ENCODE data around the gene CRTC3.

The CRTC3 gene

DNA sequence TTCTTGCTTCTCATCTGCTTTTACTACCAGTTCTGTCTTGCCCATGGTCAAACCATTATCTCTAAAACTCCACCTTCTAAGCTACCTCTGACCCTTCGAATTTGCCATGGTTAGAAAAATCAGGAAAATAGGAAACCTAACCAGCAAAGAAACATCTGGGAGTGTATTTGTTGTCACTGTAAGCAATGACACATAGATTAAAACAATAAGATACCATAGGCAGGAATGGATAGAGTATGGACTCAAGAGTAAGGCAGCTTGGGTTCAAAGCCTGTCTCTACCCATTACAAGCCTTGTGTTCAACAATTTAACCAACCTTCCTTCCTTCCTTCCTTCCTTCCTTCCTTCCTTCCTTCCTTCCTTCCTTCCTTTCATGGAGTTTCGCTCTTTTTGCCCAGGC is 34.9 kb downstream of the CRTC3 start:
- DNase-seq, result no peak

DNA sequence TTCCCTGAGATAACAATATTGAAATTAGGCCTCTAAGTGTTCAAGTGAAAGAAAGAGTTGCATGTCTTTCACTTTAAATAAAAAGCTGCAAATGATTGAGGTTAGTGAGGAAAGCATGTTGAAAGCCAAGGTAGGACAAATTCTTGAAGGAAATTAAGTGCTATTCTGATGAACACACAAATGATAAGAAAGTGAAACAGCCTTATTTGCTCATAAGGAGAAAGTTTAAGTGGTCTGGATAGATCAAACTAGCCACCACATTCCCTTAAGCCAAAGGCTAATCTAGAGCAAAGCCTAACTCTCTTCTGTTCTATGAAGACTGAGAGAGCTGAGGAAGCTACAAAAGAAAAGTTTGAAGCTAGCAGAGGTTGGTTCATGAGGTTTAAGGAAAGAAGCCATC is 36.1 kb downstream of the CRTC3 start:
- peak; percentile 69 for DNase-seq

DNA sequence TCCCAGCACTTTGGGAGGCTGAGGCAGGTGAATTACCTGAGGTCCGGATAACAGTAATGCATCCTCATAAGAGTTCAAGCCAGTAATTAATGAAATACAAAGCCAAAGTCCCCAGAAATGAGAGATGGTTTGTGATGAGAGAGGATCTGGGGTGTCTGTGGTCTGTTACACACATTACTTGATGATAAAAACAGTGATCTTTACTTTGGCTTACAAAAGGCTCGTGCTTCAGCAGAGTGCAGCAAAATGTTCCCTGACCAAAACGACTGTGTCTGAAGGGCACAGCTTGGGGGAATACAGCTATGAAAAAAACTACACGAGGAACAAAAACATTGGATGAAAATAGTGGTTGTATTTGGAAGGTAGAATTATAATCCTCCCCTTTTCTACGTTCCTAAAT is 40.9 kb downstream of the CRTC3 start:
- DNase-seq, result no peak

DNA sequence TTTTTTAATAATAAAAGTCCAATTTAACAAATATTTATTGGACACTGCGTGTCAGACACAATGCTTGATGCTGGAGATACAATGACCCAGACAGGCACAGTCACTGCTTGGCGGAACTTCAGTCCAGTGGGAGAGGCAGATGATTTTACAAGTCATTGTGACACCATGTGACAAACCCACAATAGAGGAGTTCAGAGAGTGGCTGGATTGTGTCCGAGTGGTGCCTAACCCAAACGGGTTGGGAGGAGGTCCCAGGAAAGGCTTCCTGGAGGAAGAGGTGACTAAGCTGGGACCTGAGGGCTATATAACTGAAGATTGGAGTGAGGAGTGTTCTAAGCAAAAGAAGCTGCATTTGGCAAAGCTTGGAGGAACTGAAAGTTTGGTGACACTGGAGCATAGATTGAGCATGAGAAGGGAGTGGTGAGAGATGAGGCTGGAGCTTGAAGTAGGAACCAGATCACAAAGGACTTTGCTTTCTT is 41.4 kb downstream of the CRTC3 start:
- DNase-seq, result peak; percentile 95

DNA sequence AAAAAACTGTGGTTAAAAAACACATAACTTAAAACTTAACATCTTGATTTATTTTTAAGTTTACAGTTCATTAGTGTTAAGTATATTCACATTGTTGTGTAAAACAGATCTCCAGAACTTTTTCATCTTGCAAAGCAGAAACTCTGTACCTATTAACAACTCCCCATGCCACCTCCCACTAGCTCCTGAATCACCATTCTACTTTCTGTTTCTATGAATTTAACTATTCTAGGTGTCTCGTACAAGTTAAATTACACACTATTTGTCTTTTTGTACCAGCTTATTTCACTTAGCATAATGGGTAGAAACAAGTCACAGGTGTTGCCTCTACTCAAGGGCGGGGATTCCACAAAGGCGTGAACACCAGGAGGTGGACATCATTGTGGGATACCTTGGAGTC is 43.2 kb downstream of the CRTC3 start:
- no peak for DNase-seq

DNA sequence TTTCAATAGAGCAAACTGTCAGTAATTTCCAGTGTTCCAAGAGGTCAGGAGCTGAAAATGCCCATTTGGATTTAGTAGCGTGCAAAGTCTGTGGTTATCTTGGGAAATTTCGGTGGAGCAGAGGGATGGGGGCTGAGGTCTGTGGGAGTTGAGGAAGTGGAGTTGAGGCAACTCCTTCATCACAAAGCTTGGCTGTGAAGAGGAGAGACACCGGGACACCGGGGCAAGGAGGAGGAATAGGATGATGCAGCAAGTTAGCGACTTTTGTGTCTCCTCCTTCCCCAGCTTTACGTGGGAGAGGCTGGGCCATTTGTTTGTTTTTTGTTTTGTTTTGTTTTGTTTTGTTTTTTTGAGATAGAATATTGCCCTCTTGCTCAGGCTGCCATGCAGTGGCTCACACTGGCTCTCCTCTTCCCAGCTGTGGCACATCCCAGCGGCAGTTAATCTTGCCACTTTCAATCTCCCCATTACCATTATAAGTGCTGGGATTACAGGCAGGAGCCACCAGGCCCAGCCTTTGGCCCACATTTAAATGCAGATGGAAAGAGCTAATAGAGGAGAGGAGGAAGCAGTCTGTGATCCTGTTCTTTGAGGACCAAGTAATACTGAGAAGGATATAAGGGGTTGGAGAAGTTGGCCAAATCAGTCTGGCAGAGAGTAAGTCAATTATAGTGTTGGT is 47.1 kb downstream of the CRTC3 start:
- DNase-seq, result peak; percentile 31

DNA sequence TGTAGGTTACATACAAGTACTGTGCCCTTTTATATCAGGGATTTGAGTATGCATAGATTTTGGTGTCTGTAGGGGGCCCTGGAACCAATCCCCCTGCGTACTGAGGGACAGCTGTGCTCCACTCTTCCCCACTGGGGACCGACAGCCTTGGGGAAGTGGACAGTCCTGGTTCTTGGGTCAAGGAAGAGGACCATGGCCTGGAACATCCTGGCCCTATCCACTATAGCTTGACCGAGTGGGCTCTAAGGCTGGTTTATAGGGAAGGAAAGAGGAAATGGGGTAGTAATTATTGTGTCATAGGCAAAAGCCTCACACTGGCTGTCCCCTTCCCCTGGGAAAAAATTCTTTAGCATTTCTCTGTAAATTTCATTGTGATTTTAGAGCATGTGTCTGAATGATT is 49.5 kb downstream of the CRTC3 start:
- peak; percentile 27 for DNase-seq

DNA sequence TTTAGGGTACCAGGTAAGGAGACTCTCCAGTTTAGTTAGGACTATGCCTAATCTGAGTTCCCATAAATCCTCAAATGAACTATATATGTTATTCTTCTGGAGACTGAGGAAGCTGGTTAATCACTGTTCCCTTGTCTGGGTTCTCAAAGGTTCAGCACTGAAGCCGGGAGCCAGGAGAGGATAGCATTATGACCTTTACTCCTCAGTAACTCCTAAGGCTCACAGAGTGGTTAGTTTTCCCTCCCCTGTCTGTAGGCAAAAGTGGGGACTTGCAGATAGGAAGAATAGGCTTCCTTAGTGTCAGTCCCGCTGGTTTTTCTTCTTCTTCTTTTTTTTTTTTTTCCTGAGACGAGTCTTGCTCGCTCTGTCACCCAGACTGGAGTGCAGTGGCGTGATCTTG is 50.4 kb downstream of the CRTC3 start:
- no peak for DNase-seq

DNA sequence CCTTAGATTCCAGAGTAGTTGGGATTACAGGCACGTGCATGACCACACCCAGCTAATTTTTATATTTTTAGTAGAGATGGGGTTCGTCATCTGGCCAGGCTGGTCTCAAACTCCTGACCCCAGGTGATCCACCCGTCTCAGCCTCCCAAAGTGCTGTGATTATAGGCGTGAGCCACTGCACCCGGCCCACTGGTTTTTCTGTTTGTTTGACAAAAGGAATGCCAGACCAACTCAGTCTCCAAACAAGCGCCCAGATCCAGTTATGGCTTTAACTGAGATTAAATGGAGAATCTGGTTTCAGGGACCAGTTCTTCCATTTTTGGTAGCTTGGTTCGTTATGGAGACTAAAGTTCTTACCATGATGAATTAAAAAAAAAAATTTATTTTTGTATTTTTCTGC is 50.8 kb downstream of the CRTC3 start:
- DNase-seq, result no peak

DNA sequence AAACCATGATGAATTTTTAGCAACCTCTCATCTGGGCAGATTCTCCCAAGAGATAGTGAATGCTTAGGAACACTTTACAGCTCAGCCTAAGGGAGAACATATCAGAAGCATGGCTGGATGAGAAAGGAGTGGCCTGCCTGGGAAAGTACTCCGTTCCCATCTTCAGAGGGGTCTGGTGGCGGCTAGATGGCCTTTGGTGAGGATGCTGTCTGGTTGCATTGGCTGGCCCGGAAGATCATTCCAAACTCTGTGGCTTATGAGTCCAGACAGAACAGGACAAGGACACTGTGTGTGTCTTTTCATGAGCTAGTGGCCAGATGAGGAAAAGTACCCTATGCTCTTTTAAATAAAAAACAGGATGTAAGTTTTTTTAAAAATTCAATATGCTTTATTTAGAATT is 51.2 kb downstream of the CRTC3 start:
- no peak for DNase-seq

DNA sequence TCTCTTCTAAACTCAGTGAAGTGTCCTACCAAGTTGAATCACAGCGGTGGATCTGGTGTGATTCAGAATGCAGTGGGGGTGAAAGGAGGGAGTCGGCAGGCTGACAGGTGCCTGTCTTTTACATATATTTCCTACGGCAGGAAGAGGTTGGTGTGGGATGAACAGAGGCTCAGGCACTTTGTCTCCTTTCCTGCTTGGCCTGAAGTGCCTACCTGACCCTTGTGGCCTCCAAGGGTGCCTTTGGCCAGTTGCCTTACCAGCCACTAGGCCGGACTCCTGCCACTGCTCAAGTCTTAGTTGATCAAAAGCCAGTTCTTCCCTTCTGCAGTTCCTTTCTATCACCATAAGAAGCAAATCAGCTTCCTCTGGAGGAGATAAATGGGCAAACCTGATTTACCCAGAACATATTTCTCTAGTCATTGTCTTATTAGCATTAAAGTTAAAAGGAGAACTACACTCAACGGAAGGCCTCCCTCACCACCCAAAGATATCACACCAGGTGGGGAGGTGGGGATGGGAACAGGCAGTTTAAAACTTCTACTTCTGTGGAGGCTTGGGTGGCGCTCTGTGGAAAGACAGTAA is 52.1 kb downstream of the CRTC3 start:
- DNase-seq, result no peak

DNA sequence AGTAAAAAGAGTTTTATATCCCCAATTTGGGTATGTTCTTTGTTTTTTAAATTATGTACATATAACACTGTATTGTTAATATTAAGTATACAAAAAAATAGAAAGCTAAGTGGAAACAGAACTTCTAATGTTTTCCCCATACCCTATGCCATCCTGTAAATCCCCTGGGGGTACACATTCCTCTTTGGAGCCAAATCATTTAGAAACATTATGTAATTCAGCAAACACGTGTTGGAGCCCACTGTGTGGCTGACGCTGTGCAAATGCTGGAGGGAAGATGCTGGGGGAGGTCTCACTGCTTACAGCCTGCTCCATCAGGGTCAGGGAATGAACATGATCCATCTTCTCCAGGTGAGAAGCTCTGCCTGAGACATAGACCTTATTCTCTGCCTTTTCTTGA is 52.8 kb downstream of the CRTC3 start:
- no peak for DNase-seq

DNA sequence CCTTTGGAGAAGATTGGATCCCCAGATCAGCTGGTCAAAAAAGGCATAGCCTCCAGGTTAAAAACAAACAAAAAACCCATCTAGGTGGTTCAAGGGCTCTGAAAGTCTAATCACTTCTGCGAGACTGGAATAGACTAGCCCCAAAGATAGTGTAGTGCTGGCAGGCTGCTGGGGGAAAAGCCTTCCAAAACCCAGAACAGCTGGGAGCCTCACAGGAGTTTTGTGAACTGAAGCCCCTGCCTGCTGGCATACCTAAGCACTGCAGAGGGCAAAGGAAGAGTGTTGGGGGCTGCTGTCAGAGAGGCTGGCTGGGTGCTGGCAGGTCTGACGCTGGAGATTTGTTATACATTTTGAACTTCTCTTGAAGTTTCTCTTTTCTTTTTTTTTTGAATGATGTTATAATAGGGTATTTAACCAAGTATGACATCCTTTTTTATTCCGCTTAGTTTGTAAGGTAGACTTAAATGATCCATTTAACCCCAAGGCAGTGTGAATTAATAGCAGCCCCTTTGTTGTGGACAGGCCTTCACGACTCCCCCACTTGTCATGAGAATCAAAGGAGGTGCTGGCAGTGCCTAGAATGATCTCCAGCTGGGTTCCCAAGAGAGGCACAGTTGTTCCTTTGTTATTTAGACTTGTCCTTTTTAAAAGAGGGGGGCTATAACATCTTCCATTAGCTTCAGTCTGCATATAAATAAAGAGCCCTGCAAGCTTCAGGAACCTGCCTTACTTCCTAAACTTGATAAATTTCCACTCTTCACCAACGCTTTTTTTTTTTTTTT is 53.9 kb downstream of the CRTC3 start:
- DNase-seq, result no peak

DNA sequence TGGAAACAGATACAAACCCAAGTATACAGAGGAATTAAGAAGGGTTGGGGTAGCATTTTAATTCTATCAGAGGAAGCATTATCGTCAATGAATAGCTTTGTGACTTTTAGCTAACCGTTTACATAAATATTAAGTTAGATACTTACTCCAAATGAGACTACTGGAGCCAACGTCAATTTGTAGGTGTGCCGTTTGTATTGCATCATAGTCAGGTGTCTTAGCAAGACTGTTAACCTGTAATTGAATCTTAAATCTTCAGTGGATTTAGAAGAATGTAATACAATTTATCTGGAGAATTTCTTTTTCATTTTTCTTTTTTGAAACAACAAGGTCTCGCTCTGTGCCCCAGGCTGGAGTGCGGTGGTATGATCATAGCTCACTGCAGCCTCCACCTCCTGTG is 55.1 kb downstream of the CRTC3 start:
- DNase-seq, result no peak

DNA sequence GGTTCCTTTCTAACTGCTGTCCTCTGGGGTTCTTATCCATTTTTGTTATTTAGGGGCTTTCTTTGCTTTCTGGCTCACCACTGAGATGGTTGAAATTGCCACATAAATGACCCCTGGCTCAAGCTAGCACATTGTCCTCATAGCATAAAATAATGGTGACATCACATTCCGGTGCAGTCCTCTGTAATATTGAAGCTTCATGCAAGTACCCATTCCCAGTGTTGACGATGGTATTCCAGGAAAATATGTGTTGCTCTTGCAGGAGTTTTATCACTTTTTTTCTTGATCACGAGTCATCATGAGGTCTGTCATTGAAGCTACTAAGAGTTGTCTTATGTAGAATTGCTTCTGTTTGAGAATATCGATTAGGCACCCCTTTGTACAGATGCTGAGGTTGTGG is 56.1 kb downstream of the CRTC3 start:
- no peak for DNase-seq

DNA sequence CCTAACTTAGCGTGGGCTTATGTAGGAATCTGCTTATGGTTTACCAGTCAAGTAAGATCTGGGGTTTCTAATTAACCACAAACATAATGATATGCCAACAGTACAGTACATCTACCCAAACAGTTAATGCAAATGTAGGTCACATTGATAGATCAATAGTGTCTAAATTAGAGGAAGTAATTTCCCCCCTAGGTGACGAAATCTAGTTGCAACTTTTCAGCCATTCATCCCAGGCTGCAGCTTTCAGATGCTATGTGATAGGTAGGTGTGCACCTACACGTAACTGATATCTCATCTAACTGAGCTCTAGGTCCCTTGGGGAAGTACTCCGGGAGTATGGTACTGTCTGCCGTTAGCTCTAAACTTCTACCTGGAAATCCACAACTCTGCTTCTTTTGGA is 57.2 kb downstream of the CRTC3 start:
- DNase-seq, result no peak

DNA sequence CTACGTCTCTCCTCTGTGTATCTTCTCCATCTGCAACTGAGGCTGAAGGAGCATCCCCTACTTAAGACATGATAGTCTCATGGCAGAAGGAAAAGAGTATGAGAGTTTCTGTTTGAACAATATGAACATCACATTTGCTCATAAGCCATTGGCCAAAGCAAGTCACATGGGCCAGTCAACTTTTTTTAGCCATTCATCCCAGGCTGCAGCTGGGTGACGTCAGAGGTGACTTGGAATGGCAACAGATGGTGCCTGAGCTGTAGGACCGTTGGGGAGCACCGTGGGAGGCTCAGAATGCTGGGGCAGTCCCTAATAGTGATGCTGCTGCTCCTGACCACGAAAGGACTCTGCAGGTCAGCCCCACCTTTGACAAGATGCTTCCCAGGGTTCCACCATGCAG is 58.7 kb downstream of the CRTC3 start:
- peak; percentile 26 for DNase-seq

DNA sequence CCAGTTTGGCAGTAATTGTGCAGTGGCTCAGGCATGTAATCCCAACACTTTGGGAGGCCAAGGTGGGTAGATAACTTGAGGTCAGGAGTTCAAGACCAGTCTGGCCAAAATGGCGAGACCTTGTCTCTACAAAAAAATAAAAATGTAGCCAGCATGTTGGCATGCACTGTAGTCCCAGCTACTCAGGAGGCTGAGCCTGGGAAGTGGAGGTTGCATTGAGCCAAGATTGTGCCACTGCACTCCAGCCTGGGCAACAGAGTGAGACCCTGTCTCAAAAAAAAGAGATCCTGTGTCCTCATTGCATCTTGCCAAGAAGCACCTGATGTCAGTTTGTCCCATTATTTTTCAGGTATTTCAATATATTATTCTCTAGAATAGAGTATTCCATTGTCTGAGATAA is 61.8 kb downstream of the CRTC3 start:
- no peak for DNase-seq

DNA sequence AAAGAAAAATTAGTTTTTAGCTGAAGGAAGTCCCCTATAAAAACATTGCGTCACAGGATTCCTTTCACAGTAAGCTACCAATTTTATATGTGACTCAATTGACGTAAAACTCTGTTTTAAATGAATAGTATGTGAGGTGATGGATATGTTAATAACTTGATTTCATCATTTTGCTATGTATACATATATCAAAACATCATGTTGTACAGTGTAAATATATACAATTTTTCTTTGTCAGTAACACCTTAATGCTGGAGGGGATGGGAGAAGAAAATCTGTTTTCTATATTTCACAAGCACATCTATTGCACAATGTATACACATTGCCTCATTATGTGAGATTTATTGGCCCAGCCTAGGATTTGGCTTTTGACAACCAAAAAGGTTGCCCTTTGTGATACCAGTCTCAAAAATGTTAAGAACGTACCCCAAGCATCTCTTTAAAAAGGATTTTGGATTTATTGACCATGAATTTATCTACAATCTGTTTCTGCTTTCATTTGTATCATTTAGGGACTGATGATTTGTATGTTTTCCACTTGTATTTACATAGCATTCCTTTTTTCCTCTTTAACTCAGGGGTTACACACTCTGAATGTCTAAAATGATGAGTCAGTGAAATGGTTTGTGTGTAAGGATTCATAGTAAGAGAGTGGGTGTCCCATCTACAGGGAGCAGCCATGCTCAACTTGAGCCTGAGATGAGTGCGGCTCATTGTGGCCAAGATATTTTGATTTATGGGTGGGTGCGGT is 62.6 kb downstream of the CRTC3 start:
- DNase-seq, result peak; percentile 55

DNA sequence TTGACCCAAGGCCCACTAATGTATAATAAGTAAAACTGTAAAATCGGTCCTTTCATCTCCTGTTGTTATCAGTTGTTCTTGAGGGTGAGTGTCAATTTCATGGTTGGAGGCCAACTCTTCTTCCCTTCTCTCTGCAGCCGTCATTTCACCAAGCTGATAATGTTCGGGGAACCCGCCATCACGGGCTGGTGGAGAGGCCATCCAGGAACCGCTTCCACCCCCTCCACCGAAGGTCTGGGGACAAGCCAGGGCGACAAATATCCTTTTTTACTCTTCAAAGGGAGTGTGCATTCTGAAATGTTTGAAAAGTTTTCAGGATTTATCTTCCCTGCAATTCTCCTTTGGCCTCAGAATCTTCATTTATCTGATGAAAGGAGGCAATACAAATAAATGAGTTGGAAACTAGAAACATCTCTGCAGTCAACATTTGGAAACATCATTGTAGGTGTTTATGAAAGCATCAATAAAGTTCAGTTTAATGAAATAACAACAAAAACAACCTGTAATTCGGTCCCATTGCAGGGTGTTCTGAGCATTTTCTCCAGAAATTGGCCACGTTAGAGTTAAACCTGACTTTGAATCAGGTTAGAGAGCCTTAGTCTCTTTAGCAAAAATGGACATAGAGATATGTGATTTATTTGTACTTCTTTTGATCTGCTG is 63.9 kb downstream of the CRTC3 start:
- no peak for DNase-seq

DNA sequence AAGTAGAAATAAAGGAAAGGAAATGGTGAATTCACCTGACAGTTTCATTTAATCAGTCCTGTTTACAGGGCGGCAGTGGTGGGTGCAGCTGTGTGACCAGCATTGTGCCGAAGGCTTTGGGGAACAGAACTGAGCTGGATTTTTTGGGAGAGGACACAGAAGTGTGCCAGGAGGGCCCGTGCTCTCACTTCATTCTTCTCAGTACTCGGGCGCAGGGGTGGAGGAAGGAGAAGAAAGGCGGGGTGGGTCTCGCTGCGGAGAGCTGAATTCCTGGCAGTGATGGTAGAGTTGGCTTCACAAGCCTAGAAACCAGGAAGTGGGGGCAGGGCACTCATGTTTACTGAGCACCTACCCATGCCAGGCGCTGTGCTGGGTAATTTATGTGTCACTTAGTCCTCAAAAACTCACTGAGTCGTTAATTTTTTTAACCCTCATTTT is 64.6 kb downstream of the CRTC3 start:
- peak; percentile 70 for DNase-seq

DNA sequence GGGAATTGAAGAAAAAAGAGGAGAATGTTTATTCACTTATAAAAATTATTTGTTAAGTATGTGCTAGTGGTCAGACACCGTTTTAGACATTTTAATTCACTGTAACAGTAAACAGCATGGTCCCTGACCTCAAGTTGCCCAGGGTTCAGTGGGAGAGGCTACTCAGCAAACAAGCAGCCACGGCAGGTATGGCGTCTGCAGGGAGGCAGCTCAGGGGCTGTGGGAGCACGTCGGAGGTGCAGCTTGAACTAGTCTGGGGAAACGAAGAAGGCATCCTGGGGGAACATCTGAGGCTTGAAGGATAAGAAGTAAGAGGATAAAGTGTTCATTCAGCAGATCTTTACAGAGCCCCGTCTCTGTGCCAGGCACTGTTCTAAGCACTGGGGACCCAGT is 66.0 kb downstream of the CRTC3 start:
- no peak for DNase-seq

DNA sequence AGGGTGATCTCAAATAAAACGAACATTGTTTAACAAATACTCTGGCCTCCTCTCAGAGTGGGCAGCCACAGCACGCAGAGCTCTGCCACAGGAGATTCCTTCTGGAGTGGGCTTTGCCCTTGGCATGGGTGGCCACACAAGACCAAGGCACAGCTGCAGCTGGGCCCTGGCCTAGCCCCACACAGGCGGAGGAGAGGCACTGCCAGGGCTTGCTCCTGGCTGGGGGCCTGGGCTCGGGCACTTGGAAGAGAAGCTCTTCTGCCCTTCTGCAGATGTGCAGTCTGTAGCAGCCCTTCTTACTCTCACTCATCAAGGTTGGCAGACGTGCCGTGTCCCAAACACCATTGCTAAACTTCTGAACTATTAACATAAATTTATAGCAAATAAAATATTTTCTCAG is 67.2 kb downstream of the CRTC3 start:
- DNase-seq, result no peak
